ENCODE measurements around the gene KLHL42.

DNA sequence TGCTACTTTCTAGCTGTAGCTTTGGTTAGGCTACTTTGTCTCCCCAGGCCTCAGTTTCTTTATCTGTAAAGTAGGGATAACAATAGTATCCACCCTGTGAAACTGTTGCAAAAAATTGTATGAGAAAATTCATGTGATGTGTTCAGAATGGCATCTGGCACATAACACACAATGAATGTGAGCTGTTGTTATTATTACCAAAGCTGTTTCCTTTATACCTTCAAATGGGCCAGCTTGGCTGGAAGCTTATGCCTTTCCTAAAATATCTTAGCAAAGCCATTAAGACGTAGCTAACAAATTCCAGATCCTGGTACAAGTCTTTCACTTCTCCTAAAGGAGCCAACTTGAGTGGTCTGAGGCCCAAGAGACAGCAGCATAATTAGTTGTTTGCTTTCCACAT lies 25.2 kb downstream of the KLHL42 start:
- TF ChIP-seq, protein P1, sequence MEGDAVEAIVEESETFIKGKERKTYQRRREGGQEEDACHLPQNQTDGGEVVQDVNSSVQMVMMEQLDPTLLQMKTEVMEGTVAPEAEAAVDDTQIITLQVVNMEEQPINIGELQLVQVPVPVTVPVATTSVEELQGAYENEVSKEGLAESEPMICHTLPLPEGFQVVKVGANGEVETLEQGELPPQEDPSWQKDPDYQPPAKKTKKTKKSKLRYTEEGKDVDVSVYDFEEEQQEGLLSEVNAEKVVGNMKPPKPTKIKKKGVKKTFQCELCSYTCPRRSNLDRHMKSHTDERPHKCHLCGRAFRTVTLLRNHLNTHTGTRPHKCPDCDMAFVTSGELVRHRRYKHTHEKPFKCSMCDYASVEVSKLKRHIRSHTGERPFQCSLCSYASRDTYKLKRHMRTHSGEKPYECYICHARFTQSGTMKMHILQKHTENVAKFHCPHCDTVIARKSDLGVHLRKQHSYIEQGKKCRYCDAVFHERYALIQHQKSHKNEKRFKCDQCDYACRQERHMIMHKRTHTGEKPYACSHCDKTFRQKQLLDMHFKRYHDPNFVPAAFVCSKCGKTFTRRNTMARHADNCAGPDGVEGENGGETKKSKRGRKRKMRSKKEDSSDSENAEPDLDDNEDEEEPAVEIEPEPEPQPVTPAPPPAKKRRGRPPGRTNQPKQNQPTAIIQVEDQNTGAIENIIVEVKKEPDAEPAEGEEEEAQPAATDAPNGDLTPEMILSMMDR (IDR thresholded peaks at IDR 0.05), result no peak
- TF ChIP-seq POLR2AphosphoS5 (IDR thresholded peaks at IDR 0.05), result no peak
